Measurements from ENCODE around the gene ASS1. TPM values are rescaled to one million over a fixed set of nuclear protein-coding genes. Genes with fewer than 3 reads are reported as not detected.

The ASS1 gene
- total RNA-seq, 1 donor from 2014 or later = 117 TPM

- no peak overlapping the region for H2AFZ ChIP-seq (ENCODE audit: low read depth, low read length)
- H3K27me3 ChIP-seq (ENCODE audit: insufficient read depth, low read length) = peaks cover 24% of the 10 kb centered on the region
- no peaks in the 10 kb centered on the region for H3K36me3 ChIP-seq (ENCODE audit: insufficient read depth, low read length)
- H3K27ac ChIP-seq (ENCODE audit: low read depth, low read length) = no peak overlapping the region
- H3K4me1 Mint-ChIP-seq (ENCODE audit: low read depth, unreplicated experiment) = peaks cover 6% of the 10 kb centered on the region
- TF ChIP-seq EZH2 (IDR thresholded peaks at IDR 0.05; ENCODE audit: insufficient read depth, low read length) (no peak), CTCF (IDR thresholded peaks at IDR 0.05; ENCODE audit: insufficient read depth, low read depth, low read length) (no peak)
- DNase-seq (ENCODE audit: low read depth) (no peak), FAIRE-seq (no peak)
- no peaks in the 10 kb centered on the region for H3K79me2 ChIP-seq (ENCODE audit: insufficient read depth, low read length)
- H3K9ac ChIP-seq (ENCODE audit: low read length) = no peak overlapping the region
- H3K36me3 Mint-ChIP-seq (ENCODE audit: low read depth, unreplicated experiment) = peaks cover 32% of the 10 kb centered on the region
- no peaks in the 10 kb centered on the region for H3K4me1 ChIP-seq (ENCODE audit: insufficient read depth, low read length)
- no peak overlapping the region for H3K27ac Mint-ChIP-seq (ENCODE audit: unreplicated experiment)
- H3K4me3 ChIP-seq (ENCODE audit: insufficient read depth, low read depth, low read length) = no peak overlapping the region
- H3K9me3 Mint-ChIP-seq (ENCODE audit: unreplicated experiment) = no peaks in the 10 kb centered on the region
- H3K4me3 Mint-ChIP-seq (ENCODE audit: unreplicated experiment) = no peak overlapping the region
- H4K20me1 ChIP-seq (ENCODE audit: insufficient read depth, low read length) = no peaks in the 10 kb centered on the region
- H3K27me3 Mint-ChIP-seq (ENCODE audit: low read depth, unreplicated experiment) = peaks cover 8% of the 10 kb centered on the region
- no peaks in the 10 kb centered on the region for H3K9me3 ChIP-seq (ENCODE audit: insufficient read depth, low read depth, low read length)
- no peak overlapping the region for H3K4me2 ChIP-seq (ENCODE audit: low read length)
These were observed 41.3 kb downstream of the ASS1 start for GRCh38 chr9:130486103-130486502.

GRCh38 chr9:130487500-130487899, 42.7 kb downstream of the ASS1 start:
- H3K4me1 Mint-ChIP-seq (ENCODE audit: low read depth, unreplicated experiment) = peaks cover 4% of the 10 kb centered on the region
- no peaks in the 10 kb centered on the region for H3K9me3 ChIP-seq (ENCODE audit: insufficient read depth, low read depth, low read length)
- peaks cover 15% of the 10 kb centered on the region for H3K27me3 ChIP-seq (ENCODE audit: insufficient read depth, low read length)
- H3K4me3 Mint-ChIP-seq (ENCODE audit: unreplicated experiment) = no peak overlapping the region
- no peaks in the 10 kb centered on the region for H3K79me2 ChIP-seq (ENCODE audit: insufficient read depth, low read length)
- H3K4me1 ChIP-seq (ENCODE audit: insufficient read depth, low read length) = no peaks in the 10 kb centered on the region
- H3K9ac ChIP-seq (ENCODE audit: low read length) = no peak overlapping the region
- peaks cover 34% of the 10 kb centered on the region for H3K36me3 Mint-ChIP-seq (ENCODE audit: low read depth, unreplicated experiment)
- DNase-seq (ENCODE audit: low read depth) (no peak), FAIRE-seq (no peak)
- H4K20me1 ChIP-seq (ENCODE audit: insufficient read depth, low read length) = no peaks in the 10 kb centered on the region
- H3K27ac ChIP-seq (ENCODE audit: low read depth, low read length) = no peak overlapping the region
- H2AFZ ChIP-seq (ENCODE audit: low read depth, low read length) = no peak overlapping the region
- no peak overlapping the region for H3K27ac Mint-ChIP-seq (ENCODE audit: unreplicated experiment)
- no peak overlapping the region for H3K4me2 ChIP-seq (ENCODE audit: low read length)
- TF ChIP-seq EZH2 (IDR thresholded peaks at IDR 0.05; ENCODE audit: insufficient read depth, low read length) (no peak), CTCF (IDR thresholded peaks at IDR 0.05; ENCODE audit: insufficient read depth, low read depth, low read length) (no peak)
- H3K4me3 ChIP-seq (ENCODE audit: insufficient read depth, low read depth, low read length) = no peak overlapping the region
- no peaks in the 10 kb centered on the region for H3K9me3 Mint-ChIP-seq (ENCODE audit: unreplicated experiment)
- H3K27me3 Mint-ChIP-seq (ENCODE audit: low read depth, unreplicated experiment) = peaks cover 10% of the 10 kb centered on the region
- no peaks in the 10 kb centered on the region for H3K36me3 ChIP-seq (ENCODE audit: insufficient read depth, low read length)

GRCh38 chr9:130488621-130489330, 44.0 kb downstream of the ASS1 start:
- Histone ChIP-seq H3K9ac (ENCODE audit: low read length) (no peak overlapping the region), H3K9me3 (ENCODE audit: insufficient read depth, low read depth, low read length) (no peaks in the 10 kb centered on the region), H3K4me3 (ENCODE audit: insufficient read depth, low read depth, low read length) (no peak overlapping the region), H3K27ac (ENCODE audit: low read depth, low read length) (no peak overlapping the region), H3K27me3 (ENCODE audit: insufficient read depth, low read length) (peaks cover 6% of the 10 kb centered on the region), H3K4me2 (ENCODE audit: low read length) (no peak overlapping the region), H3K36me3 (ENCODE audit: insufficient read depth, low read length) (no peaks in the 10 kb centered on the region), H3K79me2 (ENCODE audit: insufficient read depth, low read length) (no peaks in the 10 kb centered on the region), H4K20me1 (ENCODE audit: insufficient read depth, low read length) (no peaks in the 10 kb centered on the region), H3K4me1 (ENCODE audit: insufficient read depth, low read length) (no peaks in the 10 kb centered on the region), H2AFZ (ENCODE audit: low read depth, low read length) (no peak overlapping the region)
- H3K27ac Mint-ChIP-seq (ENCODE audit: unreplicated experiment) = no peak overlapping the region
- H3K9me3 Mint-ChIP-seq (ENCODE audit: unreplicated experiment) = no peaks in the 10 kb centered on the region
- H3K36me3 Mint-ChIP-seq (ENCODE audit: low read depth, unreplicated experiment) = peaks cover 31% of the 10 kb centered on the region
- no peak for TF ChIP-seq CTCF (IDR thresholded peaks at IDR 0.05; ENCODE audit: insufficient read depth, low read depth, low read length)
- TF ChIP-seq EZH2 (IDR thresholded peaks at IDR 0.05; ENCODE audit: insufficient read depth, low read length) = no peak
- H3K4me3 Mint-ChIP-seq (ENCODE audit: unreplicated experiment) = no peak overlapping the region
- DNase-seq (ENCODE audit: low read depth) = no peak
- H3K27me3 Mint-ChIP-seq (ENCODE audit: low read depth, unreplicated experiment) = peaks cover 7% of the 10 kb centered on the region
- peaks cover 1% of the 10 kb centered on the region for H3K4me1 Mint-ChIP-seq (ENCODE audit: low read depth, unreplicated experiment)
- no peak for FAIRE-seq

Measured in astrocyte (in vitro differentiated cells and primary cell).